HEK293 (cell line): ENCODE data around the gene ZNF416.
A peak's percentile ranks its signal among the peaks of the same experiment; 100 is the strongest.

Experiments used
- CTCF ChIA-PET: fragments of 350-600 bp; formaldehyde crosslinking; extraction: SDS; loops from one replicate; lab custom pipeline; 2021; ENCODE audit warnings: antibody characterized with exemption; lab: Yijun Ruan, JAX
- POLR2A ChIA-PET: fragments of 300-600 bp; formaldehyde crosslinking; extraction: SDS; loops from one replicate; lab custom pipeline; 2020; ENCODE audit warnings: antibody characterized with exemption, inconsistent platforms; lab: Yijun Ruan, JAX
- H3K27ac ChIP-seq: fragments of 200-500 bp; sonication (Bioruptor generic); 2 replicates; pipeline ENCODE4 v1.5.1; 2014; ENCODE audit warnings: low read depth, low read length, control low read depth, inconsistent platforms; ENCODE audit errors: extremely low read depth
- H3K36me3 ChIP-seq, 2 experiments: fragments of 200-500 bp in 1 of 2; sonication (Bioruptor generic) in 1 of 2; 1 replicate in 1 of 2; 2 replicates in 1 of 2; pipeline ENCODE4 v1.5.1; 2014 to 2017; ENCODE audit warnings: inconsistent platforms in 2 of 2, low read length in 2 of 2; ENCODE audit not compliant: control insufficient read depth in 2 of 2, insufficient read depth in 1 of 2
- H3K4me1 ChIP-seq: fragments of 200-500 bp; sonication (Bioruptor generic); 2 replicates; pipeline ENCODE4 v1.5.1; 2014; ENCODE audit warnings: mild to moderate bottlenecking, low read length, inconsistent platforms; ENCODE audit not compliant: control insufficient read depth, insufficient read depth
- H3K4me3 ChIP-seq: 2 replicates; pipeline ENCODE4 v1.5.1; 2011; ENCODE audit warnings: low read depth, mild to moderate bottlenecking, control low read depth, low read length, moderate library complexity
- H3K9me3 ChIP-seq: fragments of 200-500 bp; sonication (Bioruptor generic); 2 replicates; pipeline ENCODE4 v1.5.1; 2014; ENCODE audit warnings: low read depth, low read length, inconsistent platforms; ENCODE audit not compliant: control insufficient read depth, insufficient read depth
- ELK4 ChIP-seq: IDR thresholded peaks from 2 replicates; pipeline ENCODE4 v1.6.1; 2011; ENCODE audit warnings: mild to moderate bottlenecking, low read depth, low read length, borderline replicate concordance
- GLIS1 ChIP-seq: fragments of 450-650 bp; formaldehyde crosslinking; IDR thresholded peaks from 2 replicates; pipeline ENCODE4 v1.5.1; 2016; ENCODE audit warnings: missing biosample characterization, missing genetic modification characterization
- GLIS2 ChIP-seq: fragments of 450-650 bp; formaldehyde crosslinking; IDR thresholded peaks from 2 replicates; pipeline ENCODE4 v1.5.1; 2016; ENCODE audit warnings: missing biosample characterization, missing genetic modification characterization
- MZF1 ChIP-seq: fragments of 450-650 bp; formaldehyde crosslinking; IDR thresholded peaks from 2 replicates; pipeline ENCODE4 v1.5.1; 2017; ENCODE audit warnings: missing biosample characterization, missing genetic modification characterization, borderline replicate concordance
- OVOL3 ChIP-seq: fragments of 450-650 bp; formaldehyde crosslinking; IDR thresholded peaks from 2 replicates; pipeline ENCODE4 v1.5.1; 2016; ENCODE audit warnings: missing biosample characterization, missing genetic modification characterization
- PBX3 ChIP-seq: sonication (generic); formaldehyde crosslinking; IDR thresholded peaks from 2 replicates; pipeline ENCODE4 v1.8.1; 2022; ENCODE audit warnings: mild to moderate bottlenecking, moderate library complexity, missing genetic modification reagents
- SP2 ChIP-seq: fragments of 450-650 bp; formaldehyde crosslinking; IDR thresholded peaks from 2 replicates; pipeline ENCODE4 v1.5.1; 2016; ENCODE audit warnings: missing biosample characterization, missing genetic modification characterization
- SP7 ChIP-seq: fragments of 450-650 bp; formaldehyde crosslinking; IDR thresholded peaks from 2 replicates; pipeline ENCODE4 v1.5.1; 2016; ENCODE audit warnings: missing biosample characterization, missing genetic modification characterization
- TRIM28 ChIP-seq: IDR thresholded peaks from 2 replicates; pipeline ENCODE4 v1.6.1; 2011; ENCODE audit warnings: low read length, control low read depth, borderline replicate concordance
- YY1 ChIP-seq: fragments of 450-650 bp; formaldehyde crosslinking; IDR thresholded peaks from 2 replicates; pipeline ENCODE4 v1.5.1; 2018; ENCODE audit warnings: missing biosample characterization, missing genetic modification characterization
- ZBTB26 ChIP-seq: fragments of 450-650 bp; formaldehyde crosslinking; optimal IDR thresholded peaks from 2 replicates; pipeline ENCODE3; 2016; ENCODE audit warnings: missing biosample characterization, mild to moderate bottlenecking, missing genetic modification characterization
- ZBTB48 ChIP-seq: fragments of 450-650 bp; formaldehyde crosslinking; IDR thresholded peaks from 2 replicates; pipeline ENCODE4 v1.5.1; 2016; ENCODE audit warnings: missing biosample characterization, missing genetic modification characterization
- ZFP69B ChIP-seq: fragments of 450-650 bp; formaldehyde crosslinking; IDR thresholded peaks from 2 replicates; pipeline ENCODE4 v1.5.1; 2016; ENCODE audit warnings: missing biosample characterization, missing genetic modification characterization
- ZNF121 ChIP-seq: fragments of 450-650 bp; formaldehyde crosslinking; IDR thresholded peaks from 2 replicates; pipeline ENCODE4 v1.5.1; 2016; ENCODE audit warnings: missing biosample characterization, missing genetic modification characterization
- ZNF2 ChIP-seq: fragments of 450-650 bp; formaldehyde crosslinking; IDR thresholded peaks from 2 replicates; pipeline ENCODE4 v1.5.1; 2016; ENCODE audit warnings: missing biosample characterization, missing genetic modification characterization
- ZNF416 ChIP-seq: fragments of 450-650 bp; formaldehyde crosslinking; IDR thresholded peaks from 2 replicates; pipeline ENCODE4 v1.5.1; 2016; ENCODE audit warnings: missing biosample characterization, missing genetic modification characterization
- ZNF501 ChIP-seq: fragments of 450-650 bp; formaldehyde crosslinking; IDR thresholded peaks from 2 replicates; pipeline ENCODE4 v1.5.1; 2016; ENCODE audit warnings: missing biosample characterization, missing genetic modification characterization
- ZNF510 ChIP-seq: fragments of 450-650 bp; formaldehyde crosslinking; IDR thresholded peaks from 2 replicates; pipeline ENCODE4 v1.5.1; 2018; ENCODE audit warnings: mild to moderate bottlenecking, missing genetic modification characterization, missing biosample characterization; ENCODE audit not compliant: insufficient replicate concordance
- ZNF529 ChIP-seq: fragments of 450-650 bp; formaldehyde crosslinking; IDR thresholded peaks from 2 replicates; pipeline ENCODE4 v1.5.1; 2017; ENCODE audit warnings: missing genetic modification characterization, missing biosample characterization; ENCODE audit not compliant: insufficient replicate concordance
- ZNF580 ChIP-seq: fragments of 450-650 bp; formaldehyde crosslinking; IDR thresholded peaks from 2 replicates; pipeline ENCODE4 v1.5.1; 2016; ENCODE audit warnings: missing biosample characterization, missing genetic modification characterization
- ZNF777 ChIP-seq: fragments of 450-650 bp; formaldehyde crosslinking; IDR thresholded peaks from 2 replicates; pipeline ENCODE4 v1.5.1; 2017; ENCODE audit warnings: missing biosample characterization, missing genetic modification characterization, borderline replicate concordance
- TF ChIP-seq, protein P1 (sequence below): fragments of 450-650 bp; formaldehyde crosslinking; IDR thresholded peaks from 2 replicates; pipeline ENCODE4 v1.5.1; 2016; ENCODE audit warnings: missing biosample characterization, missing genetic modification characterization
- TF ChIP-seq, protein P2 (sequence below): fragments of 450-650 bp; formaldehyde crosslinking; IDR thresholded peaks from 2 replicates; pipeline ENCODE4 v1.5.1; 2016; ENCODE audit warnings: missing biosample characterization, missing genetic modification characterization
- TF ChIP-seq, protein P3 (sequence below): fragments of 450-650 bp; formaldehyde crosslinking; IDR thresholded peaks from 2 replicates; pipeline ENCODE4 v1.5.1; 2016; ENCODE audit warnings: missing biosample characterization, missing genetic modification characterization

ZNF416 gene

DNA sequence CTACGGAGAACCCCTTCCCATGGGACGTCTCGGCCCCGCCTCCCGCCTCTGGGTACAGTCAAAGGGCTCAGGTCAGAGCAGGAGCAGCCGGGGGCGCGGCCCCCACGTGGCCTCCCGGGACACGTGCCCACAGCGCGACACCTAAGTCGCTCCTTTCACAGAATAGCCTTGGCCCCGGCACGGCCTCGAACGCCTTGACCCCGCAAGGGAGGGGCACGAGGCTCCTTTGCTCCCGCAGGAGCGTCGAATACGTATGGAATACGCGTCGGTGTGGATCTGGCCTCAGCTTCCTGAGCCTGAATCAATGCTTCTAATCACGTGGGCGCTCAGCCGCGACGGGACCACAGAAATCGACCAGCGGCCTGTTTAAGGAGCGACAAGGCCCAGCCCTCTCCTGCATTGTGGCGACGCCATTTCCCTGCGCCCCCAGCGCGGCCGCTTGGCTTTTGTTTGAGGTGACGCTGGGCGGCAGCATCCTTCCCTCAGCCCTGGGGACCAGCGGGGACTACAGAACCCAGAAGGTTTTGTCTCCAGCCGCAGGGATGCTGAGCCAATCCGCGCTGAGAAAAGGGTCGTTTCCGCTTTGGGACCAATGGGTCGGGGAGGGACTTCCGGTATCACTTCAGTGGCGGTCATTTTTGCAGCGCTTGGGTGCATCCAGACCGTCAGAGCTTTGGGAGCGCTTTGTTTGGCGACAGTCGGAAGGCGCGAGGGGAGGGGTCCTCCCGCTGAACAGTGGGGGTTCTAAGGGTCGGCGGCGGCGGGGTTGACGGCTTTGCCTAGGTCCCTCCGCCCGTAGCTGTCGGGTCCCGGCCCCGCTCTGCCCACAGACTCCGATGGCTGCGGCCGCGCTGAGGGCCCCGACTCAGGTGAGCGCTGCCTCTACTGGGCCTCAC, 5.1 kb upstream of the ZNF416 start, which contains the start of gene ZIK1 (continued):
- TF ChIP-seq, protein P1, sequence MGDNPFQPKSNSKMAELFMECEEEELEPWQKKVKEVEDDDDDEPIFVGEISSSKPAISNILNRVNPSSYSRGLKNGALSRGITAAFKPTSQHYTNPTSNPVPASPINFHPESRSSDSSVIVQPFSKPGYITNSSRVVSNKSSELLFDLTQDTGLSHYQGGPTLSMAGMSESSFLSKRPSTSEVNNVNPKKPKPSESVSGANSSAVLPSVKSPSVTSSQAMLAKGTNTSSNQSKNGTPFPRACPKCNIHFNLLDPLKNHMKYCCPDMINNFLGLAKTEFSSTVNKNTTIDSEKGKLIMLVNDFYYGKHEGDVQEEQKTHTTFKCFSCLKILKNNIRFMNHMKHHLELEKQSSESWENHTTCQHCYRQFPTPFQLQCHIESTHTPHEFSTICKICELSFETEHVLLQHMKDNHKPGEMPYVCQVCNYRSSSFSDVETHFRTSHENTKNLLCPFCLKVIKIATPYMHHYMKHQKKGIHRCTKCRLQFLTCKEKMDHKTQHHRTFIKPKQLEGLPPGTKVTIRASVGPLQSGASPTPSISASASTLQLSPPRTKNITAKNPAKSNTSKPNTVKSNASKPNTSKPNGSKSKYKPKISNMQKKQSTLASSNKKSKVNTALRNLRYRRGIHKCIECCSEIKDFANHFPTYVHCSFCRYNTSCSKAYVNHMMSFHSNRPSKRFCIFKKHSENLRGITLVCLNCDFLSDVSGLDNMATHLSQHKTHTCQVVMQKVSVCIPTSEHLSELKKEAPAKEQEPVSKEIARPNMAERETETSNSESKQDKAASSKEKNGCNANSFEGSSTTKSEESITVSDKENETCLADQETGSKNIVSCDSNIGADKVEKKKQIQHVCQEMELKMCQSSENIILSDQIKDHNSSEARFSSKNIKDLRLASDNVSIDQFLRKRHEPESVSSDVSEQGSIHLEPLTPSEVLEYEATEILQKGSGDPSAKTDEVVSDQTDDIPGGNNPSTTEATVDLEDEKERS, result peak; percentile 59
- TF ChIP-seq ZFP69B (tag by site-specific recombination) (peak; percentile 62; the same call in 1 of the 2 replicates), OVOL3 (tag by site-specific recombination) (no peak), SP2 (tag by site-specific recombination) (peak; percentile 82), ZNF580 (tag by site-specific recombination) (peak; percentile 55; the same call in 1 of the 2 replicates), ZNF2 (tag by site-specific recombination) (0 out of 2 replicates have a peak, but pooled peaks have one; percentile 31), ZBTB26 (tag by site-specific recombination) (peak; percentile 12), PBX3 (peak; percentile 59; the same call in 1 of the 2 replicates), GLIS2 (tag by site-specific recombination) (peak; percentile 24; the same call in 1 of the 2 replicates), GLIS1 (no peak), ZBTB48 (tag by site-specific recombination) (0 out of 2 replicates have a peak, but pooled peaks have one; percentile 23), ELK4 (no peak), MZF1 (peak; percentile 21; the same call in 1 of the 2 replicates), YY1 (tag by site-specific recombination) (peak; percentile 46; the same call in 1 of the 2 replicates), ZNF416 (0 out of 2 replicates have a peak, but pooled peaks have one; percentile 37), ZNF121 (tag by site-specific recombination) (no peak)
- TF ChIP-seq, all 188 proteins: peak for 33

GRCh38 chr19:57583104-57583520, 4.4 kb upstream of the ZNF416 start:
- Histone ChIP-seq H3K27ac (no peak overlapping the region), H3K4me3 (no peak overlapping the region), H3K36me3 (peaks cover 0 to 8% of the 10 kb centered on the region in 2 experiments; a peak in 1 of 3 replicates), H3K4me1 (0 out of 2 replicates have a peak, but pooled peaks cover 2% of the 10 kb centered on the region), H3K9me3 (peaks cover 12% of the 10 kb centered on the region)
- POLR2A ChIA-PET, result interaction anchor here (0.6 kb wide), 1 partner anchor 125 kb away, joined by 3 read pairs; no protein-coding TSS in a partner anchor
- CTCF ChIA-PET, result no interaction called here
- no peak for TF ChIP-seq TRIM28
- TF ChIP-seq ZNF777 (tag by site-specific recombination), result no peak
- no peak for TF ChIP-seq ZNF501 (tag by site-specific recombination)
- TF ChIP-seq, protein P2, sequence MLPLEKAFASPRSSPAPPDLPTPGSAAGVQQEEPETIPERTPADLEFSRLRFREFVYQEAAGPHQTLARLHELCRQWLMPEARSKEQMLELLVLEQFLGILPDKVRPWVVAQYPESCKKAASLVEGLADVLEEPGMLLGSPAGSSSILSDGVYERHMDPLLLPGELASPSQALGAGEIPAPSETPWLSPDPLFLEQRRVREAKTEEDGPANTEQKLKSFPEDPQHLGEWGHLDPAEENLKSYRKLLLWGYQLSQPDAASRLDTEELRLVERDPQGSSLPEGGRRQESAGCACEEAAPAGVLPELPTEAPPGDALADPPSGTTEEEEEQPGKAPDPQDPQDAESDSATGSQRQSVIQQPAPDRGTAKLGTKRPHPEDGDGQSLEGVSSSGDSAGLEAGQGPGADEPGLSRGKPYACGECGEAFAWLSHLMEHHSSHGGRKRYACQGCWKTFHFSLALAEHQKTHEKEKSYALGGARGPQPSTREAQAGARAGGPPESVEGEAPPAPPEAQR (tag by site-specific recombination), result no peak
- TF ChIP-seq ZNF510 (tag by site-specific recombination), result no peak
- no peak for TF ChIP-seq ELK4
- TF ChIP-seq, protein P3, sequence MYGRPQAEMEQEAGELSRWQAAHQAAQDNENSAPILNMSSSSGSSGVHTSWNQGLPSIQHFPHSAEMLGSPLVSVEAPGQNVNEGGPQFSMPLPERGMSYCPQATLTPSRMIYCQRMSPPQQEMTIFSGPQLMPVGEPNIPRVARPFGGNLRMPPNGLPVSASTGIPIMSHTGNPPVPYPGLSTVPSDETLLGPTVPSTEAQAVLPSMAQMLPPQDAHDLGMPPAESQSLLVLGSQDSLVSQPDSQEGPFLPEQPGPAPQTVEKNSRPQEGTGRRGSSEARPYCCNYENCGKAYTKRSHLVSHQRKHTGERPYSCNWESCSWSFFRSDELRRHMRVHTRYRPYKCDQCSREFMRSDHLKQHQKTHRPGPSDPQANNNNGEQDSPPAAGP (tag by site-specific recombination), result no peak
- no peak for TF ChIP-seq SP7 (tag by site-specific recombination)
- no peak for TF ChIP-seq ZNF529 (tag by site-specific recombination)
- TF ChIP-seq ZNF580 (tag by site-specific recombination), result no peak
